Tibial artery (tissue), 4 donors: ENCODE results near the gene AMT.

Experiments
- DNase-seq, 2 donors: peaks; one replicate each; pipeline ENCODE4 v3.0.0-alpha.2; 2019
- H3K27ac ChIP-seq, 2 donors: fragments of 200-600 bp; sonication (generic) in 1 of 2; 1 replicate in 1 of 2; 2 replicates in 1 of 2; pipeline ENCODE4 v1.5.1; 2018 to 2019; ENCODE audit warnings: mild to moderate bottlenecking in 1 of 2
- H3K27me3 ChIP-seq, 2 donors: fragments of 200-600 bp; sonication (generic) in 1 of 2; one replicate each; pipeline versions ENCODE4 v1.5.1 to v1.6.0; 2016 to 2019
- H3K36me3 ChIP-seq, 3 donors: fragments of 200-600 bp; sonication (generic) in 2 of 3; one replicate each; pipeline ENCODE4 v1.5.1; 2016 to 2019; ENCODE audit warnings: mild to moderate bottlenecking in 2 of 3
- H3K4me1 ChIP-seq, 4 donors: fragments of 200-600 bp; sonication (generic) in 2 of 4; 1 replicate in 3 of 4; 2 replicates in 1 of 4; pipeline ENCODE4 v1.5.1; 2016 to 2019
- H3K4me3 ChIP-seq, 2 donors: fragments of 200-600 bp; sonication (generic) in 1 of 2; 1 replicate in 1 of 2; 2 replicates in 1 of 2; pipeline ENCODE4 v1.5.1; 2018 to 2019; ENCODE audit warnings: mild to moderate bottlenecking in 2 of 2
- H3K9me3 ChIP-seq, 3 donors: fragments of 200-600 bp; sonication (generic) in 1 of 3; one replicate each; pipeline ENCODE4 v1.5.1; 2016 to 2019
- intact Hi-C: fragments of 100-400 bp; cut with DNase I; formaldehyde crosslinking; loops from one replicate; pipeline ENCODE4 v1.15.0; 2023; ENCODE audit warnings: low total_unique reads
- TF ChIP-seq, protein P1 (sequence below), 2 experiments: fragments of 200-600 bp in 1 of 2; fragments of 450-650 bp in 1 of 2; IDR thresholded peaks; one replicate each; pipeline ENCODE4 v1.5.1; 2017 to 2019; ENCODE audit warnings: antibody characterized with exemption in 2 of 2, mild to moderate bottlenecking in 1 of 2, moderate library complexity in 1 of 2

AMT gene

DNA sequence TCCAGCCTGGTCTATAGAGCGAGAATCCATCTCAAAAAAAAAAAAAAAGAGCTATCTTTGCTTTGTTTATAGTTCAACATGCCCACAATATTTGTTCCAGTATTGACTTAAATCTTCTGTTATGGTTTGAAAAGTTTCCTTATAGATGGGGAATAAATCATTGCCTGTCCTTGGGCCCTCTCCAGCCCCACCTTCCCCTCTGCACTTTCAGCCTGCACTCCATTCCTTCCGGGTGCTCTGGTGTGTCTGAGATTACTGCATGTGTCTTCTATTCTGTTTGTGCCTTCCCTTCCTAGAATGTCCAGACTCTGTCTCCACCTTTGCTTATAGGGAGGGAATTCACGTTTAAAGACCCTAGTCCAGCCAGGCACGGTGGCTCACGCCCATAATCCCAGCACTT is 38.9 kb downstream of the AMT start:
- intact Hi-C loops = no loop called here
- no peak for DNase-seq
- Histone ChIP-seq H3K27me3 (no peaks in the 10 kb centered on the region), H3K9me3 (no peaks in the 10 kb centered on the region), H3K4me1 (peaks cover 0 to 85% (median 22%) of the 10 kb centered on the region in 4 donors), H3K4me3 (no peak overlapping the region), H3K27ac (peak overlapping the region in 1 of 2 donors; percentile 10), H3K36me3 (no peaks in the 10 kb centered on the region)
- TF ChIP-seq, protein P1, sequence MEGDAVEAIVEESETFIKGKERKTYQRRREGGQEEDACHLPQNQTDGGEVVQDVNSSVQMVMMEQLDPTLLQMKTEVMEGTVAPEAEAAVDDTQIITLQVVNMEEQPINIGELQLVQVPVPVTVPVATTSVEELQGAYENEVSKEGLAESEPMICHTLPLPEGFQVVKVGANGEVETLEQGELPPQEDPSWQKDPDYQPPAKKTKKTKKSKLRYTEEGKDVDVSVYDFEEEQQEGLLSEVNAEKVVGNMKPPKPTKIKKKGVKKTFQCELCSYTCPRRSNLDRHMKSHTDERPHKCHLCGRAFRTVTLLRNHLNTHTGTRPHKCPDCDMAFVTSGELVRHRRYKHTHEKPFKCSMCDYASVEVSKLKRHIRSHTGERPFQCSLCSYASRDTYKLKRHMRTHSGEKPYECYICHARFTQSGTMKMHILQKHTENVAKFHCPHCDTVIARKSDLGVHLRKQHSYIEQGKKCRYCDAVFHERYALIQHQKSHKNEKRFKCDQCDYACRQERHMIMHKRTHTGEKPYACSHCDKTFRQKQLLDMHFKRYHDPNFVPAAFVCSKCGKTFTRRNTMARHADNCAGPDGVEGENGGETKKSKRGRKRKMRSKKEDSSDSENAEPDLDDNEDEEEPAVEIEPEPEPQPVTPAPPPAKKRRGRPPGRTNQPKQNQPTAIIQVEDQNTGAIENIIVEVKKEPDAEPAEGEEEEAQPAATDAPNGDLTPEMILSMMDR (IDR thresholded peaks at IDR 0.05) = no peak

DNA sequence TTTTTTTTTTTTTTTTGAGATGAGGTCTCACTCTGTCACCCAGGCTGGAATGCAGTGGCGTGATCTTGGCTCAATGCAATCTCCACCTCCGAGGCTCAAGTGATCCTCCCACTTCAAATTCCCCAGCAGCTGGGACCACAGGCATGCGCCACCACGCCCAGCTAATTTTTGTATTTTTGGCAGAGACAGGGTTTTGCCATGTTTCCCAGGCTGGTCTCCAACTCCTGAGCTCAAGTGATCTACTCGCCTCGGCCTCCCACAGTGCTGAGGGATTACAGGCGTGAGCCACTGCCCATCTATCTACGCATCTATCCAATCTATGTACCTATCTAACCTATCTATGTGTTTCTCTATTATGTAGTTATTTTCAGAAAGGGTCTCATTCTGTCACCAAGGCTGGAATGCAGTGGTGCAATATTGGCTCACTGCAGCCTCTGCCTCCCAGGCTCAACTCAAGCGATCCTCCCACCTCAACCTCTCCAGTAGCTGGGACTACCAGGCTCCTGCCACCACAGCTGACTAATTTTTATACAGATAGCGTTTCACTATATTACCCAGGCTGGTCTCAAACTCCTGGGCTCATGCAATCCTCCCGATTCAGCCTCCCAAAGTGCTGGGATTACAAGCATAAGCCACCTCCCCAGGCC is 43.9 kb downstream of the AMT start:
- Histone ChIP-seq H3K9me3 (no peaks in the 10 kb centered on the region), H3K4me1 (peaks cover 0 to 83% (median 15%) of the 10 kb centered on the region in 4 donors), H3K36me3 (peaks cover 19 to 22% (median 21%) of the 10 kb centered on the region in 3 donors), H3K27ac (peak overlapping the region in 1 of 2 donors; percentile 49), H3K27me3 (no peaks in the 10 kb centered on the region), H3K4me3 (no peak overlapping the region)
- intact Hi-C loops = no loop called here
- DNase-seq = peak; percentile 35 to 79
- TF ChIP-seq, protein P1 (IDR thresholded peaks at IDR 0.05) = no peak

DNA sequence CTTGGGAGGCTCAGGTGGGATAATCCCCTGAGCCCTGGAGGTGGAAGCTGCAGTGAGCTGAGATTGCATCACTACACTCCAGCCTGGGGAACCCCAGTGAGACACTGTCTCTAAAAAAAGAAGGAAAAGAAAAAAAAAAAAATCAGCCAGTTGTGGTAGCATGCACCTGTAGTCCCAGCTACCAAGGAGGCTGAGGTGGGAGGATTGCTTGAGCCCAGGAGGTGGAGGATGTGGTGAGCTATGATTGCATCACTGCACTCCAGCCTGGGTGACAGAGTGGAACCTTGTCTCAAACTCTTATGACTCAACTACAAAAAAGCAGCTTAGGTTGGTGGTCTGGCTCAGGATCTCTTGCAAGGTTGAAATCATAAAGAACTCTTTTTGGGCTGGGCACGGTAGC is 44.8 kb downstream of the AMT start:
- intact Hi-C loops = no loop called here
- Histone ChIP-seq H3K27ac (peak overlapping the region in 1 of 2 donors; percentile 36), H3K4me3 (no peak overlapping the region), H3K4me1 (peaks cover 0 to 79% (median 15%) of the 10 kb centered on the region in 4 donors), H3K36me3 (peaks cover 27 to 31% (median 29%) of the 10 kb centered on the region in 3 donors), H3K27me3 (no peaks in the 10 kb centered on the region), H3K9me3 (no peaks in the 10 kb centered on the region)
- DNase-seq = no peak
- TF ChIP-seq, protein P1 (IDR thresholded peaks at IDR 0.05) = no peak

DNA sequence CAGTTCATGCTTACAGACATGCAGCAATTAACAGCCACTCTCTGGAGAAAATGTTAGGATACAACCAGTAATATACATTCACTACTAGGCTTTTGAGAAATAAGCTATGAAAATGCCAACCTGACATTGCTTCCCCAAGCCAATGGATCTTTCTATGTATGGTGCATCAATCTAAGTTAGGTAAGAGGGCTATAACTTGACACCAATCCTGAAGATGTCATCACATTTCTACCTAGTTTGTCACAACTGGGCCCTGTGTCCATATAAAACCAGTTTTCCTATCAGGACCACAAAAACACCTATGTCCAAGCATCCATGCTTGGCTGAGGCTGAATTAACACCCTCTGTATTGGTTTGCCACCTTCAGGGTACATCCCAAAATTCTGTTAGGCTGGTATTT is 50.3 kb downstream of the AMT start:
- H3K4me3 ChIP-seq = no peak overlapping the region
- no peak overlapping the region for H3K27ac ChIP-seq
- peaks cover 63 to 78% (median 66%) of the 10 kb centered on the region in 3 donors for H3K36me3 ChIP-seq
- H3K9me3 ChIP-seq = no peaks in the 10 kb centered on the region
- DNase-seq = no peak
- intact Hi-C loops = no loop called here
- H3K4me1 ChIP-seq = peaks cover 0 to 27% (median 1%) of the 10 kb centered on the region in 4 donors
- no peaks in the 10 kb centered on the region for H3K27me3 ChIP-seq
- TF ChIP-seq, protein P1 (IDR thresholded peaks at IDR 0.05) = no peak

DNA sequence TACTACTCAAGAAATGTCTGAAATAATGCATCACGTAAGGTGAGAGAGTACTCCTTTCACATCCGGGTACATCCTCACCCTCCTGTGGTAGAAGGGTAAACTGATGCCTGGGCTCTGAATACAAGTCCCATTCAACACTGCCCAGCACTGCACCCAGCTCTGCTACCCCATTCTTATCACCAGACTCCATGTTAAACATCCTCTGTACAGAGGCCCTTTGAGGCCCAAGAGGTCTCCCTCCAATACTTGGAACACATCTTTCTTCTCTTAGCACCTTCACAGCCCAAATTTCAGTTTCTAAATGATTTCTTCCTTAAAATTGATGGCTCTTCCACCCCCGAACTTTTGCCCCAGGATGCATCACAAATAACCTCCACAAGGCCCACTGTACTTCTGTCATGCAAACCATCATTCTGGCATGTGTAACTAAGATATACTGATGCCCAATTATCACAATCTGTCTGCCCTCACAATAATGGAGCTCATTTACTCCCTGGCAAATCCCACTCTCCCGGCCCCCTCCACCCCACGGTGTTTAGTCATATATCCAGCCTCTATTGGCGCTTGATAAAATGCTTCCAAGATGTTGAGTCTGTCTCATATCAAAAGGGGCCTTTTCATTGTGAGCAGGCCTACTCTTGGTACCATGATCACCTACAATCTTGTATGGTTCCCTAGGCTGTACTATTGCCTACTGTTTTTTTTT is 51.5 kb downstream of the AMT start:
- peaks cover 75 to 91% (median 78%) of the 10 kb centered on the region in 3 donors for H3K36me3 ChIP-seq

More for the DNA sequence above, 51.5 kb downstream of the AMT start:
- no peak overlapping the region for H3K4me3 ChIP-seq
- DNase-seq = no peak
- TF ChIP-seq, protein P1 (IDR thresholded peaks at IDR 0.05) = no peak
- intact Hi-C loops = no loop called here
- peaks cover 0 to 18% (median 0%) of the 10 kb centered on the region in 4 donors for H3K4me1 ChIP-seq
- no peaks in the 10 kb centered on the region for H3K9me3 ChIP-seq
- H3K27me3 ChIP-seq = no peaks in the 10 kb centered on the region
- no peak overlapping the region for H3K27ac ChIP-seq
